Measurements from ENCODE around the gene KIAA1328.

DNA sequence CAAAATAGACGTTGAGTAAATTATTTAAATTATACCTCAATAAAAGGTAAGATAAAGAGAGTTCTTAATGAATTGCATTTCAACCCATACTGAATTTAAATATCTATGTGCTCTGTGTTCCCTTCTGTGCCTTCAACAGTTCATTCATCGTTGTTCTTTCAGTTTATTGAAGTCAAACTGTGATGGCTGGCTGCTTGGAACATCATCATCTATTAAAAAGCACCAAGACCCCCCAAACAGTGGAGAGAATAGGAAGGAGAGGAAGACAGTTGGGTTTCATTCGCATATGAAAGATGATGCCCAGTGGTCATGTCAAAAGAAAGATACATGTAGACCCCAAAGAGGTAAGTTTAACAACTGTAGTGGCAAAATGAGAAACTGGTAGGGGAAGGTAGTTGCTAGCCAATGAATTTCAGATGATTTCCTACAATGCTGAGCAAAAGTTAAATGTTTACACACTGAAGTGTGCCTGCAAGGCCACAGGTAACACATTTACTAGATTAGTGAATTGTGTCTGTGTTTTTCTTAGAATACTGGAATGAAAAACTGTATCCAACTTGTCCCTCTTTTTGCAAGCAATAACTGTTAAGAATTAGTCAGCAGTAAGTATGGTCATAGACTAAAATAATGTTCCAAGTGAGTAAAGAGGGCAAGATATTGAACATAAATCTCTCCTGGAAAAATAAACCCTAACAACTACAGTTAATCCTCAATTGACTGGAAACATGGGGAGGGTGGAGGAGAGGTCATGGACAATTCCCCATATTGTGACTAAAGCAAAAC, 331.3 kb downstream of the KIAA1328 start:
- TF ChIP-seq SP1 (IDR thresholded peaks at IDR 0.05) (no peak), RAD21 (IDR thresholded peaks at IDR 0.05) (no peak), JUND (IDR thresholded peaks at IDR 0.05) (no peak), YY1 (IDR thresholded peaks at IDR 0.05) (peak; percentile 14), EGR1 (IDR thresholded peaks at IDR 0.05; ENCODE audit: low read depth in 2 of 2) (no peak), HNF4G (IDR thresholded peaks at IDR 0.05) (no peak), GABPA (IDR thresholded peaks at IDR 0.05 in 1 of 2, conservative IDR thresholded peaks at IDR 0.05 in 1 of 2) (no peak), TAF1 (conservative IDR thresholded peaks at IDR 0.05) (no peak), FOXA2 (IDR thresholded peaks at IDR 0.05) (no peak)
- TF ChIP-seq, protein P1, sequence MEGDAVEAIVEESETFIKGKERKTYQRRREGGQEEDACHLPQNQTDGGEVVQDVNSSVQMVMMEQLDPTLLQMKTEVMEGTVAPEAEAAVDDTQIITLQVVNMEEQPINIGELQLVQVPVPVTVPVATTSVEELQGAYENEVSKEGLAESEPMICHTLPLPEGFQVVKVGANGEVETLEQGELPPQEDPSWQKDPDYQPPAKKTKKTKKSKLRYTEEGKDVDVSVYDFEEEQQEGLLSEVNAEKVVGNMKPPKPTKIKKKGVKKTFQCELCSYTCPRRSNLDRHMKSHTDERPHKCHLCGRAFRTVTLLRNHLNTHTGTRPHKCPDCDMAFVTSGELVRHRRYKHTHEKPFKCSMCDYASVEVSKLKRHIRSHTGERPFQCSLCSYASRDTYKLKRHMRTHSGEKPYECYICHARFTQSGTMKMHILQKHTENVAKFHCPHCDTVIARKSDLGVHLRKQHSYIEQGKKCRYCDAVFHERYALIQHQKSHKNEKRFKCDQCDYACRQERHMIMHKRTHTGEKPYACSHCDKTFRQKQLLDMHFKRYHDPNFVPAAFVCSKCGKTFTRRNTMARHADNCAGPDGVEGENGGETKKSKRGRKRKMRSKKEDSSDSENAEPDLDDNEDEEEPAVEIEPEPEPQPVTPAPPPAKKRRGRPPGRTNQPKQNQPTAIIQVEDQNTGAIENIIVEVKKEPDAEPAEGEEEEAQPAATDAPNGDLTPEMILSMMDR (IDR thresholded peaks at IDR 0.05; ENCODE audit: low read depth, low read length, missing input control) = no peak
- TF ChIP-seq, protein P2, sequence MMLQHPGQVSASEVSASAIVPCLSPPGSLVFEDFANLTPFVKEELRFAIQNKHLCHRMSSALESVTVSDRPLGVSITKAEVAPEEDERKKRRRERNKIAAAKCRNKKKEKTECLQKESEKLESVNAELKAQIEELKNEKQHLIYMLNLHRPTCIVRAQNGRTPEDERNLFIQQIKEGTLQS (IDR thresholded peaks at IDR 0.05) = no peak
- TF ChIP-seq, protein P3, sequence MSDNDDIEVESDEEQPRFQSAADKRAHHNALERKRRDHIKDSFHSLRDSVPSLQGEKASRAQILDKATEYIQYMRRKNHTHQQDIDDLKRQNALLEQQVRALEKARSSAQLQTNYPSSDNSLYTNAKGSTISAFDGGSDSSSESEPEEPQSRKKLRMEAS (IDR thresholded peaks at IDR 0.05) = no peak
- TF ChIP-seq, protein P4, sequence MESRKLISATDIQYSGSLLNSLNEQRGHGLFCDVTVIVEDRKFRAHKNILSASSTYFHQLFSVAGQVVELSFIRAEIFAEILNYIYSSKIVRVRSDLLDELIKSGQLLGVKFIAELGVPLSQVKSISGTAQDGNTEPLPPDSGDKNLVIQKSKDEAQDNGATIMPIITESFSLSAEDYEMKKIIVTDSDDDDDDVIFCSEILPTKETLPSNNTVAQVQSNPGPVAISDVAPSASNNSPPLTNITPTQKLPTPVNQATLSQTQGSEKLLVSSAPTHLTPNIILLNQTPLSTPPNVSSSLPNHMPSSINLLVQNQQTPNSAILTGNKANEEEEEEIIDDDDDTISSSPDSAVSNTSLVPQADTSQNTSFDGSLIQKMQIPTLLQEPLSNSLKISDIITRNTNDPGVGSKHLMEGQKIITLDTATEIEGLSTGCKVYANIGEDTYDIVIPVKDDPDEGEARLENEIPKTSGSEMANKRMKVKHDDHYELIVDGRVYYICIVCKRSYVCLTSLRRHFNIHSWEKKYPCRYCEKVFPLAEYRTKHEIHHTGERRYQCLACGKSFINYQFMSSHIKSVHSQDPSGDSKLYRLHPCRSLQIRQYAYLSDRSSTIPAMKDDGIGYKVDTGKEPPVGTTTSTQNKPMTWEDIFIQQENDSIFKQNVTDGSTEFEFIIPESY (IDR thresholded peaks at IDR 0.05) = no peak
- TF ChIP-seq, protein P5, sequence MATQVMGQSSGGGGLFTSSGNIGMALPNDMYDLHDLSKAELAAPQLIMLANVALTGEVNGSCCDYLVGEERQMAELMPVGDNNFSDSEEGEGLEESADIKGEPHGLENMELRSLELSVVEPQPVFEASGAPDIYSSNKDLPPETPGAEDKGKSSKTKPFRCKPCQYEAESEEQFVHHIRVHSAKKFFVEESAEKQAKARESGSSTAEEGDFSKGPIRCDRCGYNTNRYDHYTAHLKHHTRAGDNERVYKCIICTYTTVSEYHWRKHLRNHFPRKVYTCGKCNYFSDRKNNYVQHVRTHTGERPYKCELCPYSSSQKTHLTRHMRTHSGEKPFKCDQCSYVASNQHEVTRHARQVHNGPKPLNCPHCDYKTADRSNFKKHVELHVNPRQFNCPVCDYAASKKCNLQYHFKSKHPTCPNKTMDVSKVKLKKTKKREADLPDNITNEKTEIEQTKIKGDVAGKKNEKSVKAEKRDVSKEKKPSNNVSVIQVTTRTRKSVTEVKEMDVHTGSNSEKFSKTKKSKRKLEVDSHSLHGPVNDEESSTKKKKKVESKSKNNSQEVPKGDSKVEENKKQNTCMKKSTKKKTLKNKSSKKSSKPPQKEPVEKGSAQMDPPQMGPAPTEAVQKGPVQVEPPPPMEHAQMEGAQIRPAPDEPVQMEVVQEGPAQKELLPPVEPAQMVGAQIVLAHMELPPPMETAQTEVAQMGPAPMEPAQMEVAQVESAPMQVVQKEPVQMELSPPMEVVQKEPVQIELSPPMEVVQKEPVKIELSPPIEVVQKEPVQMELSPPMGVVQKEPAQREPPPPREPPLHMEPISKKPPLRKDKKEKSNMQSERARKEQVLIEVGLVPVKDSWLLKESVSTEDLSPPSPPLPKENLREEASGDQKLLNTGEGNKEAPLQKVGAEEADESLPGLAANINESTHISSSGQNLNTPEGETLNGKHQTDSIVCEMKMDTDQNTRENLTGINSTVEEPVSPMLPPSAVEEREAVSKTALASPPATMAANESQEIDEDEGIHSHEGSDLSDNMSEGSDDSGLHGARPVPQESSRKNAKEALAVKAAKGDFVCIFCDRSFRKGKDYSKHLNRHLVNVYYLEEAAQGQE (IDR thresholded peaks at IDR 0.05) = no peak
